ENCODE measurements around the gene CAMTA1.
"Not testable (repeated sequence)": the region's sequence is repeated elsewhere in the genome, so short reads cannot be mapped to it uniquely, and the experiment has no call there.

Gene CAMTA1

DNA sequence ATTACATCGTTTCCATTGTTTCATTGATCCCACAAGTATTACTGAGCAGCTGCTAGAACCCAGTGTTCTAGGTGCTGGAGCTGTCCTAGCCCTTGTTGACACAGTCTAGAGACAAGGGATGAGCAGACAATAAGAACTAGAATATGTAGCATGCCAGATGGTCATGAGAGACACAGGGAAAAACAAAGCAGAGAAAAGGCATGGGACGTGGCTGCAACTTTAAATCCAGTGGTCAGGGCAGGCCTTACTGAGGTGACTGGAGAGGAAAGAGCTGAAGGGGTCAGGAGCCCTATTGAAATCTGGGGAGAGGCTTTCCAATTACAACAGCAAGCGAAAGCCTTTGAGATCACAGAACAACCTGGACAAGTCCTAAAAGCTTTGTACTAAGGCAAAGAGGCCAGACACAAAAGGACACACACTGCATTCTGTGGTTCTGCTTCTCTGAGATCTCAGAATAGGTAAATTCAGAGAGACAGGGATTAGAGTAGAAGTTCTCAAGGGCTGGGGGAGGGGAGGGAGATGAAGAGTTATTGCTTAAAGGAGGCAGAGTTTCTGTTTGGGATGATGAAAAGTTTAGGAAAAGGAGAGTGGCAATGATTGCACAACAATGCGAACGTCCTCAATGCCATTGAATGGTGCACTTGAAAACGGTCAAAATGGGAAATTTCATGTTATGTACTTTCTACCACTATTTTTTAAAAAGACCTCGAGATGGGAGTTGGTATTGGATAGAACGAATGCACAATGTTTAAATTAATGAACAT lies 518.5 kb downstream of the CAMTA1 start:
- no peak for DNase-seq (ENCODE audit: low spot score)

DNA sequence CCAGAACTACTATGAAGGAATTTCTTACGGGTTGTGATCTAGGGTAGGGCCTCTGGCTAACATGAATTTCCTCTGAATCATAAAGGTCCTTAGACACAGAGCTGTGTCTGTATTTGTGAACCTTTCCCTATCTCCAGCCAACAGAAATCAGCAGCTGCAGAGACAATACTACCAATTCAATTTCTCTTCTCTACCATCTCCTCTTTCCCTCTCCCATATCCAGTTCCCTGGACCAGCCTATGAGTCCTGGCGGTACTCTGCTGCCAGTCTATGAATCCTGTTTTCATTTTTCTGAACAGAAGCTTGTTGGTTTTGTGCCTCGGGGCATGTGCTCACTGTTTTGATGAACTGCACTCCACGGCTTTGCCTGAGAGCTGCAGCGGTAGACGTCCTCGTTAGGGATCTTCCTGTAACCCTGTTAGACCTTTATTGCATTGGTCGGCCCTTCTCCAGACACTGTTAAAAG lies 527.9 kb downstream of the CAMTA1 start:
- DNase-seq (ENCODE audit: low spot score): no peak

DNA sequence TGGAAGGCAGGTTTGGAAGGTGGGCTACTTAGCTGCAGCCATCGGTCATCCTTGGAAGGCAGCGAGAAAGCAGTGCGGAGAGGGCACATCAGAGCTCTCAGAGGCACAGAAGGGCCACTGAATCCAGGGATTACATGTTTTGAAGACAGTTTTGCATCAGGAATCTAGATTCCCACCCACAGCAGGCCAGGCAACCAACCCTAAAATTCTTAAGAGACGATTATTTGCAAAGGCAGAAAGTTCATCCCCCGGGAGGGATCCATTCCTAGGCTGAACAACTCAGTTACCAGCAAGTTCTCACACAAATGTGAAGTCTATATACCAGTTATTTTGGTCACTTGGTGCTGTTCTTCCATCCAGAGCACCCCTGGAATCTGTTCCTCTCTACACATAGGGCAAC lies 528.6 kb downstream of the CAMTA1 start:
- DNase-seq (ENCODE audit: low spot score): no peak

DNA sequence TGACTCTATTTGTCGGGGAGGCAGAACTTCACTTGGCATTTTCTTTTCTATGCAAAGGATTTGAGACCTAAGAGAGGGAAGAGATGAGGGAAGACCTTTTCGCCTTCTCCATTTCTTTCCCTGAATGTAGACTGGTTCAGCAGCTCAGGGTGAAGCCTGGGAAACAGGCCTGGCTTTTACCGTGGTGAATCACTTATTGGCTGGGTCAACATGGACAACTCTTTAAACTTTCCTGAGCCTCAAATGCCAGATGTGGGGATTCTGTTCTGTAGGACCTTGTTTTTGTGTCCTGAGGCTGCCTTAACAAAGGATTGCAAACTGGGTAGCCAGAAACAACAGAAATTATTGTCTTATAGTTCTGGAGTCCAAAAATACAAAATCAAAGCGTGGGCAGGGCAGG lies 530.1 kb downstream of the CAMTA1 start:
- DNase-seq (ENCODE audit: low spot score): no peak

DNA sequence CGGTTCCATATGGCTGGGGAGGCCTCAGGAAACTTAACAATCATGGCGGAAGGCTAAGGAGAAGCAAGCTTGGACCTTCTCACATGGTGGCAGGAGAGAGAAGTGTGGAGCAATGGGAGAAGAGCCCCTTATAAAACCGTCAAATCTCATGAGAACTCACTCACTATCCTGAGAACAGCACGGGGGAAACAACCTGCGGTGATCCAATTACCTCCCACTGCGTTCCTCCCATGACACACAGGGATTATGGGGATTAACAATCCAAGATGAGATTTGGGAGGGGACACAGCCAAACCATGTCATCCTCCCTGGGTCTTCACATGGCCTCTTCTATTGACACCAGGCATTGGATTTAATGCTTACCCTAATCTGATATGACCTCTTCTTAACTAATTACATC lies 530.7 kb downstream of the CAMTA1 start:
- DNase-seq (ENCODE audit: low spot score): no peak

DNA sequence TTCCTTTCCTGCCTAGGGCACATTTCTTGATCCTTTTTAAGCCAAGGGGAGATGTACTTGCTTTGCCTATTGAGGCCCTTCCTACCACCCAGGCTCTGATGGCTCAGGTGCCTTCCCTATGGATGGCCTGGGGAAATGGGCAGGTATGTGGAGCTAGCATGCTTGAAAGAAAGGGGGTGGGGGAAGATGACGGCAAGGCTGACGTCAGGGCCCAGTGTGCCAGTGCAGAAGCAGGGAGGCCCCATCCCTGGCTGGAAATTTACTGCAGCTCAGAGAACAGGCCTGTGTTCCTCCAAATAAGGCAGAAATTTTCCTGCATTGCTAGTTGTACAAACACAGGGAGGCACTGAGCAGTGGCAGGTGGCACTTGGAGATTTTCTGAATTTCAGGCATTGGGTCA lies 532.6 kb downstream of the CAMTA1 start:
- DNase-seq (ENCODE audit: low spot score): no peak

DNA sequence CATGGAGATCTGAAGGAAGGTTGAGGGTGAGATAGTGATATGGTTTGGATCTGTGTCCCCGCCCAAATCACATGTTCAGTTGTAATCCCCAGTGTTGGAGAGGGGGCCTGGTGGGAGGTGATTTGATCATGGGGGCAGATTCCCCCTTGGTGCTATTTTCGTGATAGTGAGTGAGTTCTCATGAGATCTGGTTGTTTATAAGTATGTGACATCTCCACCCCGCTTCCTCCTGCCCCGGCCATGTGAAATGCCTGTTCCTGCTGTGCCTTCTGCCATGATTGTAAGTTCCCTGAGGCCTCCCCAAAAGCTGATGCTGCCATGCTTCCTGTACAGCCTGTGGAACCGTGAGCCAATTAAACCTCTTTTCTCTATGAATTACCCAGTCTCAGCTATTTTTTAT lies 533.9 kb downstream of the CAMTA1 start:
- DNase-seq (ENCODE audit: low spot score): no peak

DNA sequence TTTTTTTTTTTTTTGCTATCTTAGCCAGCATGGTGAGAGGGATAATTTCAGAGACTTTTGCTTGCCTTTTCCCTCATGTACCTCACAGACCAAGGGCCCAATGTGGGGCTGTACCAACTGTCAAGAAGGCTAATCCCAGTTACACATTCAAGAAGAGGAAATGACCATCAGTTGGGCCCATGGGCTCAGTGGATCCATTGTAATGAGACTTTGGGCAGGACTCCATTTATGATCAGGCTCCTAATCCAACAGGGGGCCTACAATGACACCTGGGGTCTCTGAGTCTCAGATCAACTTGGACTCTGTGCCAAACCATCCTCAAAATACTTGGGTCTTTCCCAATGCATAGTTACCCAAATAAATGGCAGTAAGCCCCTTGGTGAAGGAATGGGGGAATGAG lies 535.4 kb downstream of the CAMTA1 start:
- no peak for DNase-seq (ENCODE audit: low spot score)

DNA sequence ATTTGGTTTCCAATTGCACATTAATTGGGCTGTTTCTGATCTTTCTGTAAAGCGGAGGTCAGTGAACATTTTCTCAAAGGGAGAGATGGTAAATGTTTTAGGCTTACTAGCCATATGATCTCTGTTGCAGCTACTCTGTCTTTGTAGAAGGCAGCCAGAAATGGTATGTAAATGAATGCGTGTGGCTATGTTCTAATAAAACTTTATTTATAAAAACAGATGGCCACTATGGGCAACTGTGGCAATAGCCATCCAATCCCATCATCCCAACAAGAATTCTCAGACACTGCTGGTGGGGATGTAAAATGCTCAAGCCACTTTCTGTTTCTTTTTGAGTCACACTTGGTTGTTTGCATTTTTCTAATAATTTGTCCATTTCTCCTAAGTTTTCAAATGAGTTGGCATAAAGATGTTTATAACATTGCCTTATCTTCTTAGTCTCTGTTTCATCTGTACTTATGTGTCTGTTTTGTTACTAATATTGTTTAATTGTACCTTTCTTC lies 537.1 kb downstream of the CAMTA1 start:
- no peak for DNase-seq (ENCODE audit: low spot score)

DNA sequence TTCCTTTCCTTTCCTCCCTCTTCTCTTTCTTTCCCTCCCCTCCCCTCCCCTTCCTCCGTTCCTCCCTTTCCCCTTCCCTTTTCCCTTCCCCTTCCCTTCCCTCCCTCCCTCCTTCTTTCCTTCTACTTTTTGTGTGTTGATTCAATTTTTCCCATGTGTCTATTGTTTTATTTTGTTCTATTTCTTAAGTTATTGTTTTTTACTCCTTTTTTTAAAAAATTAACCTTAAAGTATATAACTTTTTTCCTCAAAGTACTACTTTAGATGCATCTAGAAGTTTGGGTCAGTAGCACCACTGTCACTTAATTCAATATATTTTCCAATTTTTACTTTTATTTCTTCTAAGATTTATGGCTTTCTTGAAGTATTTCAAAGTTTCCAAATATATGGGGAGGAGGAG lies 537.7 kb downstream of the CAMTA1 start:
- DNase-seq (ENCODE audit: low spot score): no peak

DNA sequence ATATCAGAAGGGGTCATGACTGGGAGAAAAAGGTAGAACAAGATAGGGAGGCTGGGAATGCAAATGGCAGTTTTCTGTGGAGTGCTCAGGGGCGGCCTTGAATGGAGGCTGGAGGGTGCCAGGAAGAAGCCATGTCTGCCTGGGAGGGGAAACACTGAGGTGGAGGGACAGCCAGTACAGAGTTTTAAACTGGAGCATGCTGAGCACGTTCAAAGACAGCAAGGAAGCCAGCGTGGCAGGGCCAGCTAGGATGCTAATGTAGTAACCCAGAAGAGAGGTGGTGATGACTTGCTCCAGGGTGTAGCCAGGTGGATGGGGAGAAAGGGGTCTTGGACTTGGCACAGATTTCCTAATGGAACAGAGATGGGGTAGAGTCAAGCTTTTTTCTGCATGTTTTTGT lies 540.0 kb downstream of the CAMTA1 start:
- no peak for DNase-seq (ENCODE audit: low spot score)

DNA sequence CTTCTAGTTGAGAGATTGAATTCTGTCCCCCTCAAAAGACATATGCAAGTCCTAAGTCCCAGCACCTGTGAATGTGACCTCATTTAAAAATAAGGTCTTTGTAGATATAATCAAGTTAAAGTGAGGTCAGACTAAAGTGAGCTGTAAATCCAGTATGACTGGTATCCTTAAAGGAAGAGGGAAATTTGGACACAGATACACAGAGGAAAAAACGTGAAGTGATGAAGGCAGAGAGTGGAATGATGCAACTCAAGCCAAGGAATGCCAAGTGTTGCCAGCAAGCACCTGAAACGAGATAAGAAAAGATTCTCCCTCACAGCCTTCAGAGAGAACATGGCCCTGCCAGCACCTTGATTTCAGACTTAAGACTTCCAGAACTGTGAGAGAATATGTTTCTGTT lies 541.1 kb downstream of the CAMTA1 start:
- no peak for DNase-seq (ENCODE audit: low spot score)

DNA sequence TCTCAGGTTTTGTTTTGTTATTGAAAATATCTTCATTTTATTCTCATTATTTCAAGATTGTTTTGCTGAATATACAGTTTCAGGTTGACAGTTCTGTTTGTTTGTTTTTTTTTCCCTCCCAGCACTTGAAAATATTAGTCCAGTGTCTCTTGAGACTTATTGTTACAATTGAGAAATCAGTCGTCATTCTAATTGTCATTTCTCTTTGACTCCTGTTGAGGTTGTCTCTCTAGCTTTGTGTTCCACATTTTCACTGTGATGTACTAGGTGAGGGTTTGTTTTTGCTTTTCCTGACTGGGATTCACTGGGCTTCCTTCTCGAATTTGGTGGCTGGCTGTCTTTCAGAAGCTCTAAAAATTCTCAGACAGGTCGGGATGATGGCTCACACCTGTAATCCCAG lies 542.6 kb downstream of the CAMTA1 start:
- DNase-seq (ENCODE audit: low spot score): no peak

DNA sequence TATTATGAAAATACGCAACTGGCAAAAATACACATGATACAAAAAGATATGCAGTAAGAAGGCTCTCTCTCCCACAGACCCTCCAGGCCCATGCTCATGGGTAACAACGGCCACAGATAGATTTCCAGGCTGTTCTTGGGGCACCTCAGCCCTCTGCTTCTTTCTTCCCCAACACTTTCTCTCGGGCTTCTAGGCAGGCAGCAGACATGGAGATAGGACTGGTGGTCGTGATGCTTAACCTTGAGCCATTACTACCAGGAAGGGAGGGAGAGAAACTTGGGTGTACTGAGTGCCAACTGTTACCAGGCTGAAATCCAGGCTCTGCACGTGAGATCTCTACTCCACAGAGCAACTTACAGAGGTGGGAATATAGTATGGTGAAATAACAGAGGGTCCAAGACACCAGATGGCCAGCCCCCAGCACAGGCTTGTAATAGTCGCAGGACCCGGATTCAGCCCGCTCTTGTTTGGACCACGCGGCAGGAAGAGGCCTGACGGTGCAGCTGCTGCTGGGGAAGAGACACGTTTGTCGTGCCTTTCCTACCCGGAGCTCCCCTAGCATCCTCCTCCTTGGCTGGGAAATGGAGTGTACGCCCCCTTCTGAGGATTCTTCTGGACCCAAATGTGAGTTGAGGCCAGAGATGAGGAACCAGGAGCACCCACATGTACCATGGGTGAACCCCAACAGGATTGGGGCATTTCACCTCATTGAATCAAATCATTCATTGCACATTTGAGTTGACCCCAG lies 544.8 kb downstream of the CAMTA1 start:
- no peak for DNase-seq (ENCODE audit: low spot score)

DNA sequence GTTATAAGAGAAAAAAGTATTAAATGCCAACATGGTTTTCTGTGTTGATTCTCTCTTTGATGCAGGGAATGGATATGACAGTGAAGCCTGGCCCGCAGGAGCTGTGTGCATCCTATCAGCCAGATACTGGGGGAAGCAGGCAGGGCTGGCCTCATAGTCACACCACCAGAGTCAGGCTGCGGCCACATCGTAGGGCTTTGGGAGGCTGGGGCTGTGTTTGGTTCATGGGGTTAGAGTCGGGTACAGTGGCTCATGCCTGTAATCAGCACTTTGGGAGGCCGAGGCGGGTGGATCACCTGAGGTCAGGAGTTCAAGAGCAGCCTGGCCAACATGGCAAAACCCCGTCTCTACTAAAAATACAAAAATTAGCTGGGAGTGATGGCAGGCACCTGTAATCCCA lies 545.5 kb downstream of the CAMTA1 start:
- DNase-seq (ENCODE audit: low spot score): not testable (repeated sequence)

DNA sequence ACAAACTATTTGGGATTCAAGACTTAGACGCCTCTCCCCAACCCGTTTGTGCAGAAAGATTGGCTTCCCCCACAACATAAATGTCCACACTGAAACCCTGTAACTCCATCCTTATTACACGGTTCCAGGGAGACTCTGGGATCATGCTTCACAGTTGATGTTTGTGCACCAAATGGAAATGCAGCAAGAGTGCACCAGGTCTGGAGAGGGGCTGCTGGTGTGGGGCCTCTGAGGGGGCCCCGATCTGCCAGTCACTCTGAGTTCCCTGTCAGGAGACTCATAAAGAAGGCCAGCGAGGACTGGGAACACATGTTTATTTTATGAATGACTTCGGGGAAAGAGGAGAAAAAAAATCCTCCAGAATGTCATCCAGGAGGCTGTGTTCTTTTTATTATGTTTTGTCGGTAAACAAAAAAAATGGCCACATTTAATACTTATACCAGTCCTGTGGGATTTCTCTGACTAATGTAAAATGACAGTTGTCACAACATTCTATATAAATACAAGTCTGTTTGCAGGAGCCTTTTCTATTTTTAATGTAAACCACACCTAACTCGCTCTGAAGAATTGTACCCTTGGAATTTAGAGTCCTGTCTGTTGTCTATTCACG lies 546.8 kb downstream of the CAMTA1 start:
- no peak for DNase-seq (ENCODE audit: low spot score)

DNA sequence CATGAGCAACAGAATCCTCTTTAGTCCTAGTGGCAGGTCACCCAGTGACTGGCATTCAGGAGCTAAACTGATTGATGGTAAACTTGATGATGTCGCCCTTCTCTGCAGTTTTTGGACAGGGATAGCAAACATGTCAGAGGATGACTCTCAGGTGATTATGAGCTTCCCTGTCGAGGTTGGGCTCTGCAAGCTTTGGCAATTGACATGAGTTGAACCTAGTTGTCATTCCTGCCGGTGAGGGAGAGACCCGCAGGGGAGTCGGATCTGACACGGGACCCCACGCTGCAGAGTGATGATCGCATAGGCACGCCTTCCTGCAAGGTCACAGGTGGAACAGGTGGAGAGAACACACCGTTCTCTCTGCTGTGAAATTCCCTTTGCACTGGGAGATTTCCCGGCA lies 547.8 kb downstream of the CAMTA1 start:
- no peak for DNase-seq (ENCODE audit: low spot score)

DNA sequence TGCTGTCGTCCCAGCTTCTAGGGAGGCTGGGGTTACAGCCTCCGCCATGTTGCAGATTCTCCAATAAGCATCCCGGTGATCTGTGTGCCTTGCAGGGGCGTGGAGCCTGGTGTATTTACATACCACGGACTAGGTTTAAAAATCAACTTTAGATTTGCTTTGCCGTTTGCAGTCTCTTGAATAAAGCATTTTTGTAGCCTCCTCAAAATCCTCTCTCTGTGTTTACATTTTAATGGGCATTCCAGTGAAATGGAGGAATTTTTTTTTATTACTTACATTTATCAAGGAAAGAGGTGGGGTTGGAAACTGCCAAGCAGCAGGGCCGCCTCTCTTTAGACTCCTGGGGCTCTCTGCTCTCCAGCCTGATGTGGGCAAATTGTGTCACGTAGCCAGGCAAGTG lies 548.4 kb downstream of the CAMTA1 start:
- no peak for DNase-seq (ENCODE audit: low spot score)

DNA sequence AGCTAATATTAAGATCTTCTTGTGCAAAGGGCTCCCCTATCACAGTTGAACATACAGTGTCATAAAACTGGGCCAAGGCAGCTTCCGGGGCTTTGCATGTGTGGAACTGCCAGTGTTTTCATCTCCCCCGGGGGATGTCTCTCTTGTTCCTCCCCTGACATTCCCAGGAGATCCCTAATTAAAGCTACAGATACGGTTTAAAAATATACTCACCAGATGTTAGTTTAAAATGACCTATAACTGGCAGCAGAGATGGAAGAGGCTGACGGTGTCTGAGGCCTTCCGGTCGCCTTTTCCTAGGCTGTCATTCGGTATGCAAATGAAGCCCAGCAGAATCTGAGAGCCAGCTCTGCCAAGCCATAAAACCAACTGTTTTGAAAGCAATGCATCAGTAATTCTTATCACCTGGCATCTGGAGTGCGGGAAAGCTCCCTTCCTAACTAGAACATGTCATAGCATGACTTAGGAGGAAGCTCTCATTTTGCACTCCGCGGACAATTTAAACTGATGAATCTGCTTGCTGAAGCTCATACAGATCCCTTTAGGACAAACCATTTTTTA lies 549.3 kb downstream of the CAMTA1 start:
- no peak for DNase-seq (ENCODE audit: low spot score)

DNA sequence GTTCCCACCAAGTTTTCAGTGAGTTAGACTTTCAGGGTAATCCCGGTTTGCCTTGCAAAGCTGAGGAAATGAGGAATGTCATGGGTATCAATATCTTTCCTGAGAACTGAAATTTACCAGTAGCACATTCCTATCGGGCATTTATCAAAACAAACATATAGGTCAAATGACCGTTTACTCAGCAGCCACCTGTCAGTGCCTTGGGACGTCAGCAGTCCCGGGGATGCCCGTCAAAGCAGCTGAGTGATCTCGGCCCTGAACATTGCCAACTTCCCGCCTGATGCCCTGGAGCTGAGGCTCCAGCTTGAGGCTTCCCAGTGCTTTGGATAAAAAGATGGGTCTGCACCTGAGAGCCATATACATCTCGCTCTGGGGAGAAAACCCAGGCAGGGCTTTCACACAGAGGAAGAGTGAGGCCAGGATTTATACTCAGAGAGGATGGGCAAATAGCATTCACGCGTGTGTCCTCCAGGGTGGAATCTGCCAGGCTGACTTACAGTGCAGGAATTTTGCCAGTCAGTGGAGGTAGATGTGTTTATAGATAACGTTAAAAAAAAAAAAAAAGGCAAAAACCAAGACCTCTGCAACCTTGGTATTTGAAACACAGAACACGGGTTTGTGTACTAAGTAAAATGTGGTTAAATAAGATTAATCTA lies 550.1 kb downstream of the CAMTA1 start:
- no peak for DNase-seq (ENCODE audit: low spot score)

DNA sequence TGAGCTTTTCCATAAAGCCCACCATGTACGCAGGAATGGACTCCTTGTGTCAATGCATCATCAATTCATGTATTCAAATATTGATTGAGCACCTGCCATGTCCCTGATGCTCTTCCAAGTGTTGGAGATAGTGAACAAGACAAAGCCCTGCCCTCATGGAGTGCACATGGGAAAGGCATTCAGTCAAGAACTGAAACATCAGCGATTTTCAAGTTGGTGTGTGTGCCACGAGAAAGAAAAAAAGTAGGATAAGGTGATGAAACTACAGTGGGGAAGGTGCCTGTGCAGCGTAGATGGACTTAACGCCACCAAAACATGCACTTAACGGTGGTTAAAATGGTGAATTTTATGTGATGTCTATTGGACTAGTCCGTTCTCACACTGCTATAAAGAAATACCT lies 553.2 kb downstream of the CAMTA1 start:
- no peak for DNase-seq (ENCODE audit: low spot score)

DNA sequence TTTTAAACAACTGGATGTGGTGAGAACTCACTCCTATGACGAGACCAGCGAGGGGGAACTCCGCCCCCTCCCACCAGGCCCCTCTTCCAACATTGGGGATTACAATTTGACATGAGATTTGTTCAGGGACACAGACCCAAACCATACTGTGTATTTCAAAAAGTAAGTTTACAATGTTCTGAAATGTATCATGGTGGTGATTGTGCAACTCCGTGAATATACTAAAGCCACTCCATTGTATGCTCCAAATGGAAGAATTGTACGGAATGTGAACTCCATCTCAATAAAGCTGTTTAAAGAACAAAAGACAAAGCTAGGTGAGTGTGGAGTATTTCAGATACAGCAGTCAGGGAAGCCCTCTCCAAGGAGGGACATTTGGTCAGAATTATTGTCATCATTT lies 553.8 kb downstream of the CAMTA1 start:
- no peak for DNase-seq (ENCODE audit: low spot score)

Data from left forelimb (tissue), 1 donor.